Activated naive CD8-positive, alpha-beta T cell treated with anti-CD3 and anti-CD28 coated beads, Interleukin-2, amount 10 ng/mL, durations not matched to agents 7 days and 5 days (primary cell): ENCODE data around the gene PSRC1. TPM values are rescaled to one million over a fixed set of nuclear protein-coding genes. Genes with fewer than 3 reads are reported as not detected.
A peak's percentile ranks its signal among the peaks of the same experiment; 100 is the strongest.

ENCODE experiments used
- ATAC-seq: fragments of 150-1000 bp; cut with Tn5 transposase; one replicate; pipeline ENCODE4 v1.10.0; 2021; ENCODE audit warnings: low read depth, moderate library complexity
- POLR2A ChIA-PET: fragments of 350-600 bp; sonication (Branson Sonifier 250); formaldehyde crosslinking; loops from one replicate; lab custom pipeline; 2021; ENCODE audit warnings: antibody characterized with exemption; lab: Charles Lee
- DNase-seq: peaks from one replicate; pipeline ENCODE4 v3.0.0; 2021
- H3K27ac Mint-ChIP-seq: one replicate; pipeline ENCODE4 v1.8.0; 2022; ENCODE audit warnings: mild to moderate bottlenecking, mixed read lengths
- H3K27me3 Mint-ChIP-seq: one replicate; pipeline ENCODE4 v1.8.0; 2022; ENCODE audit warnings: mild to moderate bottlenecking, moderate library complexity, mixed read lengths
- H3K36me3 Mint-ChIP-seq: one replicate; pipeline ENCODE4 v1.8.0; 2021; ENCODE audit warnings: mild to moderate bottlenecking, mixed read lengths
- H3K4me1 Mint-ChIP-seq: one replicate; pipeline ENCODE4 v1.8.0; 2021; ENCODE audit warnings: mixed read lengths
- H3K4me3 Mint-ChIP-seq: one replicate; pipeline ENCODE4 v1.8.0; 2022; ENCODE audit warnings: mild to moderate bottlenecking, moderate library complexity, mixed read lengths
- H3K9me3 Mint-ChIP-seq: one replicate; pipeline ENCODE4 v1.8.0; 2021; ENCODE audit warnings: mixed read lengths
- total RNA-seq, 2 experiments: library from RNA; stranded (reverse); gene quantifications; one replicate each; pipeline ENCODE4 v1.2.3, GENCODE V29; 2021

The PSRC1 gene
- total RNA-seq, 2 experiments from 2014 or later = 27.9 to 30.5 TPM

DNA sequence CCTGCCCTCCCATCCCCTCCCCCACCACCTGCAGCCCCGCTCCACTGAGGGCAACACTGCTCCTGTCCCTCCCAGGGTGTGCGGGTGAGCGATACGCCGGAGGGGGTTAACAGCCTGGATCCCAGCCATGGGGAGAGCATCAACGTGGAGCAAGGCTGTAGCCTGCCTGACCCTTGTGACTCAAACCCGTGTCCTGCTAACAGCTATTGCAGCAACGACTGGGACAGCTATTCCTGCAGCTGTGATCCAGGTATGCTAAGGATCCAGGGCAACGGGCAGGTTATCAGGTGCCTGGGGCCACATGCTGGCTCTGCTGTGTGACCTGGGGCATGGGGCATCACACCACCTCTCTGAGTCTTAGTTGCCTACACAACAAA is 18.6 kb downstream of the PSRC1 start:
- POLR2A ChIA-PET = interaction anchor here (1.0 kb wide), 1 partner anchor 134 kb away, joined by 5 read pairs; the partner anchor contains the start of gene SORT1
- DNase-seq = no peak
- Mint-ChIP-seq H3K4me1 (peaks cover 2% of the 10 kb centered on the region), H3K4me3 (no peak overlapping the region), H3K27me3 (no peaks in the 10 kb centered on the region), H3K27ac (no peak overlapping the region), H3K36me3 (no peaks in the 10 kb centered on the region), H3K9me3 (no peaks in the 10 kb centered on the region)
- ATAC-seq = no peak

GRCh38 chr1:109263597-109264378 is 19.2 kb downstream of the PSRC1 start:
- no peaks in the 10 kb centered on the region for H3K9me3 Mint-ChIP-seq
- peak; percentile 89 for DNase-seq
- H3K4me1 Mint-ChIP-seq = peaks cover 2% of the 10 kb centered on the region
- no peak overlapping the region for H3K4me3 Mint-ChIP-seq
- POLR2A ChIA-PET = interaction anchor here (1.0 kb wide), 1 partner anchor 135 kb away, joined by 5 read pairs; the partner anchor contains the start of gene SORT1
- peak; percentile 86 for ATAC-seq
- H3K27ac Mint-ChIP-seq = peak overlapping the region; percentile 71
- no peaks in the 10 kb centered on the region for H3K36me3 Mint-ChIP-seq
- no peaks in the 10 kb centered on the region for H3K27me3 Mint-ChIP-seq

DNA sequence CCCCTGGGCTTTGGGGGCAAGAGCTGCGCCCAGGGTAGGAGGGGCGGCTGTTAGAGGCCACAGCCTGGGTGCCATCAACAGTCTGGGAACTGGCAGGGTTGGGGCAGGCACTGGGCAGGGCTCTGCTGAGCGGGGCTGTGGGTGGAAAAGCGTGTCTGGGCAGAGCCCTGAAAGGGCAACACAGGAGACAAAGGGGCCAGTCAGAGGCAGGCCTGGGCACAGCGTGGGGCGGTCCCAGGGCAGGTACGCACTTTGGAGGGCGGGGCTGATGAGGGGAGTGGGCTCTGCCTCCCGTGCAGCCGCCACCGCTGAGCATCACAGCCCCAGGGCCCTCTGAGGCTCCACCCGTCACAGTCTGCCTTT is 19.7 kb downstream of the PSRC1 start:
- Mint-ChIP-seq H3K27me3 (no peaks in the 10 kb centered on the region), H3K4me1 (peaks cover 2% of the 10 kb centered on the region), H3K9me3 (no peaks in the 10 kb centered on the region), H3K27ac (peak overlapping the region; percentile 71), H3K36me3 (no peaks in the 10 kb centered on the region), H3K4me3 (no peak overlapping the region)
- peak; percentile 12 for ATAC-seq
- no peak for DNase-seq
- POLR2A ChIA-PET = interaction anchor here (1.0 kb wide), 1 partner anchor 135 kb away, joined by 5 read pairs; the partner anchor contains the start of gene SORT1

GRCh38 chr1:109262231-109263055 is 20.5 kb downstream of the PSRC1 start:
- no peaks in the 10 kb centered on the region for H3K9me3 Mint-ChIP-seq
- DNase-seq (no peak), ATAC-seq (no peak)
- H3K27ac Mint-ChIP-seq = no peak overlapping the region
- H3K27me3 Mint-ChIP-seq = no peaks in the 10 kb centered on the region
- H3K36me3 Mint-ChIP-seq = no peaks in the 10 kb centered on the region
- H3K4me3 Mint-ChIP-seq = no peak overlapping the region
- H3K4me1 Mint-ChIP-seq = peaks cover 2% of the 10 kb centered on the region
- POLR2A ChIA-PET = no interaction called here

- no peaks in the 10 kb centered on the region for H3K27me3 Mint-ChIP-seq
- H3K27ac Mint-ChIP-seq = no peak overlapping the region
- H3K4me3 Mint-ChIP-seq = no peak overlapping the region
- ATAC-seq (no peak), DNase-seq (no peak)
- H3K9me3 Mint-ChIP-seq = no peaks in the 10 kb centered on the region
- H3K36me3 Mint-ChIP-seq = no peaks in the 10 kb centered on the region
- POLR2A ChIA-PET = no interaction called here
- H3K4me1 Mint-ChIP-seq = no peaks in the 10 kb centered on the region
These were observed 21.4 kb downstream of the PSRC1 start for GRCh38 chr1:109261578-109261977.

DNA sequence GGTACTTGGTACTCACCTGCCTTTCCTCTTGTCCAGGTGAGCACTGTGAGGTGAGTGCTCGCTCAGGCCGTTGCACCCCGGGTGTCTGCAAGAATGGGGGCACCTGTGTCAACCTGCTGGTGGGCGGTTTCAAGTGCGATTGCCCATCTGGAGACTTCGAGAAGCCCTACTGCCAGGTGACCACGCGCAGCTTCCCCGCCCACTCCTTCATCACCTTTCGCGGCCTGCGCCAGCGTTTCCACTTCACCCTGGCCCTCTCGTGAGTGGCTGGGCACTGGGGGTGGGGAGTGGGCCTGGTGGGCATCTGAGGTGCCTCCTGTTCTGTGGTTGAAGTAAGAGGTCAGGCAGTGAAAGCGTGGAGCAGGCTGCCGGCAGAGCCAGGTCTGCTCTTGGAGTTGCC is 21.9 kb downstream of the PSRC1 start:
- Mint-ChIP-seq H3K27ac (no peak overlapping the region), H3K27me3 (no peaks in the 10 kb centered on the region), H3K9me3 (no peaks in the 10 kb centered on the region), H3K36me3 (no peaks in the 10 kb centered on the region), H3K4me3 (no peak overlapping the region), H3K4me1 (no peaks in the 10 kb centered on the region)
- ATAC-seq (no peak), DNase-seq (no peak)
- POLR2A ChIA-PET = no interaction called here

- POLR2A ChIA-PET = no interaction called here
- ATAC-seq = no peak
These were observed 23.0 kb downstream of the PSRC1 start for GRCh38 chr1:109259674-109260557.

GRCh38 chr1:109258481-109259466 is 24.2 kb downstream of the PSRC1 start:
- no peaks in the 10 kb centered on the region for H3K36me3 Mint-ChIP-seq
- no peak overlapping the region for H3K27ac Mint-ChIP-seq
- H3K4me1 Mint-ChIP-seq = no peaks in the 10 kb centered on the region
- H3K9me3 Mint-ChIP-seq = no peaks in the 10 kb centered on the region
- H3K27me3 Mint-ChIP-seq = no peaks in the 10 kb centered on the region
- POLR2A ChIA-PET = no interaction called here
- ATAC-seq (no peak), DNase-seq (no peak)
- H3K4me3 Mint-ChIP-seq = no peak overlapping the region

More at GRCh38 chr1:109259674-109260557, 23.0 kb downstream of the PSRC1 start:
- Mint-ChIP-seq H3K4me3 (no peak overlapping the region), H3K27me3 (no peaks in the 10 kb centered on the region), H3K27ac (no peak overlapping the region), H3K9me3 (no peaks in the 10 kb centered on the region), H3K36me3 (no peaks in the 10 kb centered on the region), H3K4me1 (no peaks in the 10 kb centered on the region)
- no peak for DNase-seq

DNA sequence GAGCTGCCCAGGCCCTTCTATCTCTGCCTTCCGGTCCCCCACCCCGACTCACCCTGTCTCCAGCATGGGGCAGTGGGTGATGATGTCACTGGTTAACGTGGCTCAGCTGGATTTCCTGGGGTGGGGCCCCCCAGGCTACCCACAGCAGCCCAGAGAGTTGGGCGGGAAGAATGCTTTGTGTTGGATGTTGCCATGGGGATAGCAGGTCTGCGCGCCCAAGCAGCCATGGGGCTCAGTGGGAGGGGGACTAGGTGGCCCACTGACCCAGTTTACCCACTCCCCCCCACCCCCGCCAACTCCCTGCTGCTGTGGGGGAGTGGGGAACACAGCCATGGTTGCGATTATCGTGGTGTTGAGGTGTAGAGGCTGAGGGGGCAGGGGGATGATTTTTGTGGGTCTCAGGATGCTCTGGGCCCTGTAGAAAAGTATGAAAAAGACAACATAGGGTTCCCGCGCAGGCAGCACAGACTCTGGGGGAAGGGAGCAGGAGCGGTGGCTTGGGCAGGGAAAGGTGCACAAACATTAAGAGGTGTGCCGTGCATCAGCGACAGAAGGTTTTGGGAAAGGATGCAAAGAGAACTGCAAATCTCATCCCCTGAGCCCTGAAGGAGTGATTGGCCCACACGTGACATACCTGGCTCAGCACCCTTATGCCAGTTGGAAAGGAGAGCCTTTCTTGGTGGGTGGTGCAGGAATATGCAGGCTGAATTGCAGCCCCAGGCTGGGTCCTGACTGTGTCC is 25.1 kb downstream of the PSRC1 start:
- POLR2A ChIA-PET = interaction anchor here (1.0 to 1.2 kb wide), 2 partner anchors 9 to 43 kb away, joined by 3 read pairs; partner anchors contain the start of gene CELSR2
- ATAC-seq (no peak), DNase-seq (no peak)
- Mint-ChIP-seq H3K27me3 (no peaks in the 10 kb centered on the region), H3K4me1 (no peaks in the 10 kb centered on the region), H3K9me3 (no peaks in the 10 kb centered on the region), H3K27ac (no peak overlapping the region), H3K36me3 (no peaks in the 10 kb centered on the region), H3K4me3 (no peak overlapping the region)

GRCh38 chr1:109256971-109257681 is 25.8 kb downstream of the PSRC1 start:
- no peak for ATAC-seq
- Mint-ChIP-seq H3K4me3 (no peak overlapping the region), H3K9me3 (no peaks in the 10 kb centered on the region), H3K4me1 (no peaks in the 10 kb centered on the region), H3K27ac (no peak overlapping the region), H3K36me3 (no peaks in the 10 kb centered on the region), H3K27me3 (no peaks in the 10 kb centered on the region)
- POLR2A ChIA-PET = interaction anchor here (1.0 to 1.2 kb wide), 2 partner anchors 8 to 42 kb away, joined by 3 read pairs; partner anchors contain the start of gene CELSR2
- no peak for DNase-seq

GRCh38 chr1:109256085-109256484 is 26.9 kb downstream of the PSRC1 start:
- no peaks in the 10 kb centered on the region for H3K36me3 Mint-ChIP-seq
- no peak overlapping the region for H3K4me3 Mint-ChIP-seq
- no peak for DNase-seq
- H3K9me3 Mint-ChIP-seq = no peaks in the 10 kb centered on the region
- no peaks in the 10 kb centered on the region for H3K4me1 Mint-ChIP-seq
- POLR2A ChIA-PET = interaction anchor here (0.5 kb wide), 1 partner anchor 112 kb away, joined by 4 read pairs; no protein-coding TSS in a partner anchor
- ATAC-seq = no peak
- H3K27me3 Mint-ChIP-seq = no peaks in the 10 kb centered on the region
- peak overlapping the region; percentile 2 for H3K27ac Mint-ChIP-seq
